Fibroblast of skin of back (primary cell): ENCODE data around the gene RUBCN.
"Not testable (repeated sequence)": the region's sequence is repeated elsewhere in the genome, so short reads cannot be mapped to it uniquely, and the experiment has no call there.

Source experiments
- DNase-seq: peaks from one replicate; pipeline ENCODE4 v3.0.0-alpha.2; 2013

The RUBCN gene

GRCh38 chr3:197683191-197683590, 53.5 kb downstream of the RUBCN start:
- DNase-seq: no peak

GRCh38 chr3:197682713-197683112, 54.0 kb downstream of the RUBCN start:
- DNase-seq: no peak

- DNase-seq: no peak
Measured at GRCh38 chr3:197680955-197681521, 55.7 kb downstream of the RUBCN start.

- no peak for DNase-seq
Measured at GRCh38 chr3:197675951-197676350, 60.8 kb downstream of the RUBCN start.

GRCh38 chr3:197675563-197675860, 61.2 kb downstream of the RUBCN start:
- no peak for DNase-seq

GRCh38 chr3:197674741-197675562, 61.8 kb downstream of the RUBCN start:
- DNase-seq: no peak

- no peak for DNase-seq
Measured at GRCh38 chr3:197673170-197673569, 63.5 kb downstream of the RUBCN start.

- no peak for DNase-seq
Measured at GRCh38 chr3:197670361-197670760, 66.3 kb downstream of the RUBCN start.

- DNase-seq: no peak
Measured at GRCh38 chr3:197667968-197668367, 68.7 kb downstream of the RUBCN start.

- not testable (repeated sequence) for DNase-seq
Measured at GRCh38 chr3:197667293-197667692, 69.4 kb downstream of the RUBCN start.

GRCh38 chr3:197666221-197666842, 70.4 kb downstream of the RUBCN start:
- not testable (repeated sequence) for DNase-seq

GRCh38 chr3:197665549-197665948, 71.2 kb downstream of the RUBCN start:
- not testable (repeated sequence) for DNase-seq

- not testable (repeated sequence) for DNase-seq
Measured at GRCh38 chr3:197665142-197665491, 71.6 kb downstream of the RUBCN start.

- DNase-seq: not testable (repeated sequence)
Measured at GRCh38 chr3:197664414-197665141, 72.1 kb downstream of the RUBCN start.

GRCh38 chr3:197663367-197664140, 73.2 kb downstream of the RUBCN start:
- not testable (repeated sequence) for DNase-seq

GRCh38 chr3:197662352-197662751, 74.4 kb downstream of the RUBCN start:
- not testable (repeated sequence) for DNase-seq

- DNase-seq: not testable (repeated sequence)
Measured at GRCh38 chr3:197661874-197662273, 74.8 kb downstream of the RUBCN start.

- DNase-seq: not testable (repeated sequence)
Measured at GRCh38 chr3:197661234-197661834, 75.4 kb downstream of the RUBCN start.

- DNase-seq: not testable (repeated sequence)
Measured at GRCh38 chr3:197659701-197660100, 77.0 kb downstream of the RUBCN start.

GRCh38 chr3:197659144-197659543, 77.6 kb downstream of the RUBCN start:
- DNase-seq: not testable (repeated sequence)

GRCh38 chr3:197658706-197659105, 78.0 kb downstream of the RUBCN start:
- not testable (repeated sequence) for DNase-seq
